ENCODE data around the gene TSGA10IP.

- no peak for TF ChIP-seq CTCF (IDR thresholded peaks at IDR 0.05; ENCODE audit: low read length)
- TF ChIP-seq EZH2 (IDR thresholded peaks at IDR 0.05; ENCODE audit: borderline replicate concordance, low read length), result no peak
Measured at GRCh38 chr11:66003291-66003690, 58.0 kb downstream of the TSGA10IP start.
